GM10266 (cell line): ENCODE measurements around the gene MTHFD1.

Source experiments
- DNase-seq: peaks from one replicate; pipeline ENCODE4 v3.0.0; 2012; ENCODE audit errors: extremely low spot score
- TF ChIP-seq, protein P1 (sequence below): IDR thresholded peaks from 2 replicates; pipeline ENCODE4 v1.5.1; 2012; ENCODE audit warnings: mild to moderate bottlenecking, low read depth; ENCODE audit not compliant: control insufficient read depth, insufficient read depth; ENCODE audit errors: missing control alignments

The MTHFD1 gene

DNA sequence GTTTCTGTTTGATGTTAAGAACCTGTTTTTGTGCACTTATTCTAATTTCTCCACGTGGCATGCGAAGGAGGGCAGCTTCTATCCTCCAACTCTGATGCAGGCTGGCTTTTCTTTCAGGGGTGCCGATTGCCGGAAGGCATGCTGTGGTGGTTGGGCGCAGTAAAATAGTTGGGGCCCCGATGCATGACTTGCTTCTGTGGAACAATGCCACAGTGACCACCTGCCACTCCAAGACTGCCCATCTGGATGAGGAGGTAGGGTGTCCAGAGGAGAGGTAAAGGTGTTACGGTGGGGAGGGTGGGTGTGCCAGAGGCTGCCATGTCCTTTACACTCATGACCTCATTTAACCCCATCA lies 29.6 kb downstream of the MTHFD1 start:
- TF ChIP-seq, protein P1, sequence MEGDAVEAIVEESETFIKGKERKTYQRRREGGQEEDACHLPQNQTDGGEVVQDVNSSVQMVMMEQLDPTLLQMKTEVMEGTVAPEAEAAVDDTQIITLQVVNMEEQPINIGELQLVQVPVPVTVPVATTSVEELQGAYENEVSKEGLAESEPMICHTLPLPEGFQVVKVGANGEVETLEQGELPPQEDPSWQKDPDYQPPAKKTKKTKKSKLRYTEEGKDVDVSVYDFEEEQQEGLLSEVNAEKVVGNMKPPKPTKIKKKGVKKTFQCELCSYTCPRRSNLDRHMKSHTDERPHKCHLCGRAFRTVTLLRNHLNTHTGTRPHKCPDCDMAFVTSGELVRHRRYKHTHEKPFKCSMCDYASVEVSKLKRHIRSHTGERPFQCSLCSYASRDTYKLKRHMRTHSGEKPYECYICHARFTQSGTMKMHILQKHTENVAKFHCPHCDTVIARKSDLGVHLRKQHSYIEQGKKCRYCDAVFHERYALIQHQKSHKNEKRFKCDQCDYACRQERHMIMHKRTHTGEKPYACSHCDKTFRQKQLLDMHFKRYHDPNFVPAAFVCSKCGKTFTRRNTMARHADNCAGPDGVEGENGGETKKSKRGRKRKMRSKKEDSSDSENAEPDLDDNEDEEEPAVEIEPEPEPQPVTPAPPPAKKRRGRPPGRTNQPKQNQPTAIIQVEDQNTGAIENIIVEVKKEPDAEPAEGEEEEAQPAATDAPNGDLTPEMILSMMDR: no peak
- no peak for DNase-seq

DNA sequence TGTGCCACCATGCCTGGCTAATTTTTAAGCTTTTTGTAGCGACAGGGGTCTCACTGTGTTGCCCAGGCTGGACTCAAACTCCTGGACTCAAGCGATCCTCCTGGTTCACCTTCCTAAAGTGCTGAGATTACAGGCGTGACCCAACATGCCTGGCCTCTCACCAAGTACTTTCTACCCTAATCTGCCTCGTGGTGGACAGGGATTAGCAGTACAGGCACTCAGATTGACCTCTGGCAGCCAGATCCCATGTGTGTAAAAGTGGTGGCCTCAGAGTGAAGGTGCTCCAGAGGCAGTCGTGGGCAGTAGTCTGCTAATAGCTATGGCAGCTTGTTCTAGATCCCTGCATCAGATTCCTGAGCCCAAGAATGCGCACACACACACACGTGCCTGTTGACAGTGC lies 30.9 kb downstream of the MTHFD1 start:
- DNase-seq: no peak
- TF ChIP-seq, protein P1: no peak

DNA sequence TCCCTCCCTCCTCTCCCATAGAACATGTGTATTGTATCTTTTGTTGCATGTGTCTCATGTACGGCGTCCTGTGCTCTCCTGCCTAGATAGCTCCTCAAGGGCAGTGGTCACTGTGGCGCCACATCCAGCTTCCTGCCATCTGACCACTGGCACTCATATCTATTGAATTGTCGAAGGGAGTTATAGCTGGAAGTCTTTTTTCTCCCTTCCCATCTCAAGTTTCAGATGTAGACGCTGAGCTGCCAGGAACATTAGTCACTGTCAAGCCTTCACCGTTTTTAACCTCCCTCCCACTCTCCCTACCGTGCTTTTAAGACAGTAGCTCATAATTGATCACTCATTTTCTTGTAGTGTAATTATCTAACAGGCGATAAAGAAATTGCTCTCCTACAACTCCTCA lies 33.0 kb downstream of the MTHFD1 start:
- no peak for DNase-seq

DNA sequence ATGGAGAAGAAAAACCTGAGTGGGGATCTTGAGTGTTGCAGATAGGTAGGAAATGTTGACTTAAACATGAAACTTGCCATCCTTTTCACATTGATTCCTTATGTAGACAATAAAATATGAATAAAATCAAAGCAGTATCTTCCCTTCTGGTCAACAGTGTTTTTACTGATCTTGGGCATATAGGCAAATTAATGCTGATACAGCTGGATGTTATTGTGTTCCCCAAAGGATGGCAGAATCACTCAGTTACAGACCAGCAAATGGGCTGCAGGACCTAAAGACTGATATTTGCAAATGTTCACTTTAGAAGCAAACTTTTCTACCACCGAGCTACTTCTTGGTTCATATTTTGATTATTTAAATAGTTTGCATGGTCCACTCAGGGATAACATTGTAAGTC lies 33.9 kb downstream of the MTHFD1 start:
- TF ChIP-seq, protein P1: no peak

More for the DNA sequence above, 33.0 kb downstream of the MTHFD1 start:
- TF ChIP-seq, protein P1: no peak

DNA sequence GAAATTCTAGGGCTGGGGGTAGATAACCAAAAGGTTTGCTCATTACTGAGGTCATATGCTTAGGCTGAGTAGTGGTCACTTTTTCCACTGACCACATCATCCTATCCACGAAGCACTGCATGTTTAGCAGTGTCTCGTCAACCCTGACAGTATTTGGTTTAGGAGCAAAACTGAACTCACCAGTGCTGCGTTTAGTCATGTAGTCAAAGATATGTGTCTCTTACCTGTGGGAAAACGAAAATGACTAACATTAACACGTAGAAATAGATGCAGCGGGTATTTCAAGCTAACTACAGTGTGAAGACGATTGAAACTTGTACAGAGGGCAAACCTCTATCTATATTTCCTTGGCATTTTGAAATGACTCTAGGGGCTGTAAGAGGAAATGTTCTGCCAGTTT lies 34.6 kb downstream of the MTHFD1 start:
- no peak for DNase-seq
- TF ChIP-seq, protein P1: no peak

More for the DNA sequence above, 33.9 kb downstream of the MTHFD1 start:
- no peak for DNase-seq

DNA sequence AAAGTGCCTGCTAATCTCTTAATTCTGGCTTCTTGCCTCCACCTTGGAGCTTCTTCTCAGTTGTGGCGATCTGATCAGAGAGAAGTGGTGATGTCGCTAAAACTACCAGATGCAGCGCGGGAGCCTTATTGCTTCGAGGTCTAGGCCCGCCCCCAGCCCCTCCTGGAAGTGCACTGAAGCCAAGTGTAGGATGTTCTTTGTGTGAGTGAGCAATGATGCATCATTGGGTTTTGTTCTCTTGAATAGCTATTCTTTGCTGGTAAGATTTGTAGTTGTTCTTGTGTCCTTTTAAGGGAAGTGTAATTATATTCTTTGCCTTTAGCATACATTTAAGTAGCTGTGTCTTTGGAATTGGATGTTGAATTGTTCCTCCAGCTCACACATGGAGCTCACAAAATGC lies 35.8 kb downstream of the MTHFD1 start:
- DNase-seq: no peak
- TF ChIP-seq, protein P1: no peak

DNA sequence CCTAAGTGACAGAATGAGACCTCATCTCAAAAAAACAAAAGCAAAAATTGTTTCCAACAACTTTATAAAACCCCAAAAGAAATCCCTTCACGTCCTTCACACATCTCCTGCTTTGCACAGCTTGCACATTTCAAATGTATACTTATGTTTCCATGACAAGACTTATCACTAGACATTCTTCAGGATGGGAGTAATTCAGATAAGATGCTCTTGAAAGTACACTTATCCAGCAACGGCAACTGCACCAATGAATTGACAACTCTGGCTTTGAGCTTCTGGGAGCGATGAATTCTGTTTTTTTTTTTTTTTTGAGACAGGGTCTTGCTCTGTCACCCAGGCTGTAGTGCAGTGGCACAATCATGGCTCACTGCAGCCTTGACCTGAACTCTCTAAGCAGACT lies 46.4 kb downstream of the MTHFD1 start:
- TF ChIP-seq, protein P1: no peak
- no peak for DNase-seq
